CD14-positive monocyte (primary cell): ENCODE data around the gene STARD13. TPM values are rescaled to one million over a fixed set of nuclear protein-coding genes. Genes with fewer than 3 reads are reported as not detected.

Experiments
- DNase-seq, 3 donors: peaks; one replicate each; pipeline ENCODE4 v3.0.0-alpha.2; 2011 to 2022
- H2AFZ ChIP-seq: 2 replicates; pipeline ENCODE4 v1.6.0; 2012; ENCODE audit warnings: mild to moderate bottlenecking, low read depth, low read length, inconsistent platforms; ENCODE audit not compliant: insufficient read depth, poor library complexity, severe bottlenecking
- H3K27ac ChIP-seq, 2 donors: 1 replicate in 1 of 2; 2 replicates in 1 of 2; pipeline ENCODE4 v1.5.1; 2012 to 2013; ENCODE audit warnings: low read length in 2 of 2, control low read depth in 1 of 2, inconsistent platforms in 1 of 2, low read depth in 1 of 2, mild to moderate bottlenecking in 1 of 2
- H3K27me3 ChIP-seq, 2 donors: one replicate each; pipeline versions ENCODE4 v1.6.0 to v1.6.1; 2011 to 2013; ENCODE audit warnings: low read length in 2 of 2; ENCODE audit not compliant: control insufficient read depth in 2 of 2, insufficient read depth in 2 of 2
- H3K36me3 ChIP-seq, 2 donors: replicated peaks in 1 of 2; 1 replicate in 1 of 2; 2 replicates in 1 of 2; pipeline versions ENCODE4 v1.5.1 to v1.6.1; 2012 to 2013; ENCODE audit warnings: low read length in 2 of 2, control low read depth in 1 of 2, inconsistent platforms in 1 of 2, mild to moderate bottlenecking in 1 of 2; ENCODE audit not compliant: insufficient read depth in 2 of 2, control insufficient read depth in 1 of 2
- H3K4me1 ChIP-seq, 2 donors: 1 replicate in 1 of 2; 2 replicates in 1 of 2; pipeline versions ENCODE4 v1.5.1 to v1.6.1; 2012 to 2013; ENCODE audit warnings: low read length in 2 of 2, control low read depth in 1 of 2, inconsistent platforms in 1 of 2, mild to moderate bottlenecking in 1 of 2, moderate library complexity in 1 of 2; ENCODE audit not compliant: insufficient read depth in 2 of 2, control insufficient read depth in 1 of 2
- H3K4me2 ChIP-seq: replicated peaks from 2 replicates; pipeline ENCODE3; 2012; ENCODE audit warnings: low read length, moderate library complexity, mild to moderate bottlenecking; ENCODE audit not compliant: poor library complexity, severe bottlenecking; ENCODE audit errors: extremely low read depth
- H3K4me3 ChIP-seq, 3 experiments: fragments of 200-600 bp in 1 of 3; sonication (generic) in 1 of 3; replicated peaks in 1 of 3; 1 replicate in 2 of 3; 2 replicates in 1 of 3; pipeline ENCODE4 v1.5.1; 2011 to 2013; ENCODE audit warnings: low read length in 3 of 3, mild to moderate bottlenecking in 3 of 3, control low read depth in 2 of 3, low read depth in 2 of 3, inconsistent platforms in 1 of 3, moderate library complexity in 1 of 3
- H3K79me2 ChIP-seq: 2 replicates; pipeline ENCODE4 v1.6.0; 2012; ENCODE audit warnings: mild to moderate bottlenecking, control low read depth, inconsistent platforms, low read length, moderate library complexity; ENCODE audit not compliant: insufficient read depth
- H3K9ac ChIP-seq: 2 replicates; pipeline ENCODE4 v1.6.0; 2017; ENCODE audit warnings: low read length, mild to moderate bottlenecking; ENCODE audit not compliant: insufficient read depth, poor library complexity, severe bottlenecking
- H3K9me3 ChIP-seq, 2 donors: replicated peaks in 1 of 2; 1 replicate in 1 of 2; 2 replicates in 1 of 2; pipeline versions ENCODE4 v1.5.1 to v1.6.1; 2012 to 2013; ENCODE audit warnings: low read length in 2 of 2, control low read depth in 1 of 2; ENCODE audit not compliant: control insufficient read depth in 1 of 2, insufficient read depth in 1 of 2
- H4K20me1 ChIP-seq: 2 replicates; pipeline ENCODE4 v1.6.0; 2012; ENCODE audit warnings: mild to moderate bottlenecking, low read length, control low read depth, moderate library complexity; ENCODE audit not compliant: insufficient read depth
- H3K27ac Mint-ChIP-seq, 7 donors: one replicate each; pipeline ENCODE4 v1.8.0; 2020; ENCODE audit warnings: mild to moderate bottlenecking in 7 of 7, mixed read lengths in 7 of 7, moderate library complexity in 6 of 7, inconsistent platforms in 2 of 7
- H3K27me3 Mint-ChIP-seq, 3 donors: one replicate each; pipeline ENCODE4 v1.8.0; 2021 to 2022; ENCODE audit warnings: low read depth in 3 of 3, mild to moderate bottlenecking in 3 of 3, mixed read lengths in 3 of 3, moderate library complexity in 3 of 3, inconsistent platforms in 1 of 3
- H3K36me3 Mint-ChIP-seq, 2 donors: one replicate each; pipeline ENCODE4 v1.8.0; 2020; ENCODE audit warnings: mixed read lengths in 2 of 2, inconsistent platforms in 1 of 2, mild to moderate bottlenecking in 1 of 2
- H3K4me1 Mint-ChIP-seq: one replicate; pipeline ENCODE4 v1.8.0; 2020; ENCODE audit warnings: mild to moderate bottlenecking, mixed read lengths
- H3K4me3 Mint-ChIP-seq, 2 donors: one replicate each; pipeline ENCODE4 v1.8.0; 2020; ENCODE audit warnings: mild to moderate bottlenecking in 2 of 2, mixed read lengths in 2 of 2, moderate library complexity in 1 of 2
- H3K9me3 Mint-ChIP-seq, 7 donors: one replicate each; pipeline ENCODE4 v1.8.0; 2020 to 2022; ENCODE audit warnings: mixed read lengths in 7 of 7, mild to moderate bottlenecking in 6 of 7, moderate library complexity in 6 of 7, inconsistent platforms in 2 of 7
- WGBS: methylation state at CpG from one replicate; pipeline ENCODE4 v1.1.5; 2013; ENCODE audit warnings: missing lambda C conversion rate; ENCODE audit not compliant: insufficient coverage; 5-methylcytosine and 5-hydroxymethylcytosine counted together
- intact Hi-C, 2 donors: fragments of 100-400 bp; cut with micrococcal nuclease; formaldehyde crosslinking; loops; one replicate each; pipeline versions ENCODE4 v1.15.0 to v1.15.1; 2023
- polyA plus RNA-seq, 3 donors: library from polyadenylated mRNA; depleted of rRNA in 1 of 3; unstranded in 2 of 3; stranded (reverse) in 1 of 3; fragments of 300-500 nt in 2 of 3; fragments of >200 nt in 1 of 3; fragmentation: Illumina TruSeq in 2 of 3; gene quantifications; 1 replicate in 2 of 3; 2 replicates in 1 of 3; pipeline ENCODE4 v1.2.3, GENCODE V29; 2012 to 2021
- TF ChIP-seq, protein P1 (sequence below): fragments of 200-600 bp; IDR thresholded peaks from one replicate; pipeline ENCODE4 v1.8.0; 2022; ENCODE audit warnings: antibody characterized with exemption, mild to moderate bottlenecking

Gene STARD13
- polyA plus RNA-seq, 3 donors = 0.37 to 0.69 (median 0.60) TPM

DNA sequence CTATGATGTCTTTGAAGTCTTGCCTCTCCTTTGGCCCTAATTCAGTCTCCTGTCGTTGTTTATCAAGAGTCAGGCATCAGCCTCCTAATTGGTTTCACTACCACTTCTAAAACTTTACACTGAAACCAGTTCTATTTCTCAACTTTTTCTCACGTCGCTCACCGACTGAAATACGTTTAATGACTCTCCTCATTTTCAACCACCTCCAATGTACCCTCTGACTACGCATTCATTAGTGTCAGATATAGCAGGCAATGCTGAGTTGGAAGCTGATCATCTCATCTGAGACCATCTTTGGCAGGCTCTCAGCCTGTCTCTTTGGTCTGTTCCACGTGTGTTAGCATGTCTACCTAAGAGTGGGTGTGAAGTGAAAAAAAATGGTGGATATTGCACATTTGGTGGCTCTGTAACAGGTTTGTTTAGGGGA lies 141.2 kb downstream of the STARD13 start:
- Mint-ChIP-seq H3K27me3 (peaks cover 0 to 2% (median 0%) of the 10 kb centered on the region in 3 donors), H3K9me3 (peaks cover 0 to 18% (median 5%) of the 10 kb centered on the region in 7 donors), H3K4me1 (no peaks in the 10 kb centered on the region), H3K4me3 (no peak overlapping the region), H3K27ac (no peak overlapping the region), H3K36me3 (no peaks in the 10 kb centered on the region)
- no peaks in the 10 kb centered on the region for H3K79me2 ChIP-seq
- TF ChIP-seq, protein P1, sequence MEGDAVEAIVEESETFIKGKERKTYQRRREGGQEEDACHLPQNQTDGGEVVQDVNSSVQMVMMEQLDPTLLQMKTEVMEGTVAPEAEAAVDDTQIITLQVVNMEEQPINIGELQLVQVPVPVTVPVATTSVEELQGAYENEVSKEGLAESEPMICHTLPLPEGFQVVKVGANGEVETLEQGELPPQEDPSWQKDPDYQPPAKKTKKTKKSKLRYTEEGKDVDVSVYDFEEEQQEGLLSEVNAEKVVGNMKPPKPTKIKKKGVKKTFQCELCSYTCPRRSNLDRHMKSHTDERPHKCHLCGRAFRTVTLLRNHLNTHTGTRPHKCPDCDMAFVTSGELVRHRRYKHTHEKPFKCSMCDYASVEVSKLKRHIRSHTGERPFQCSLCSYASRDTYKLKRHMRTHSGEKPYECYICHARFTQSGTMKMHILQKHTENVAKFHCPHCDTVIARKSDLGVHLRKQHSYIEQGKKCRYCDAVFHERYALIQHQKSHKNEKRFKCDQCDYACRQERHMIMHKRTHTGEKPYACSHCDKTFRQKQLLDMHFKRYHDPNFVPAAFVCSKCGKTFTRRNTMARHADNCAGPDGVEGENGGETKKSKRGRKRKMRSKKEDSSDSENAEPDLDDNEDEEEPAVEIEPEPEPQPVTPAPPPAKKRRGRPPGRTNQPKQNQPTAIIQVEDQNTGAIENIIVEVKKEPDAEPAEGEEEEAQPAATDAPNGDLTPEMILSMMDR = no peak
- H2AFZ ChIP-seq = no peak overlapping the region
- intact Hi-C loops = no loop called here
- WGBS = 89% methylated on average over 4 of the region's 7 CpGs
- no peak overlapping the region for H3K4me3 ChIP-seq
- H3K27ac ChIP-seq = no peak overlapping the region
- no peaks in the 10 kb centered on the region for H3K27me3 ChIP-seq
- H3K4me1 ChIP-seq = no peaks in the 10 kb centered on the region
- H3K9ac ChIP-seq = no peak overlapping the region
- H3K4me2 ChIP-seq = no peak overlapping the region
- no peaks in the 10 kb centered on the region for H3K36me3 ChIP-seq
- DNase-seq = no peak
- H4K20me1 ChIP-seq = no peaks in the 10 kb centered on the region
- no peaks in the 10 kb centered on the region for H3K9me3 ChIP-seq

- H3K9ac ChIP-seq = no peak overlapping the region
- intact Hi-C loops = no loop called here
- H3K9me3 ChIP-seq = peaks cover 0 to 8% of the 10 kb centered on the region in 2 donors
- no peaks in the 10 kb centered on the region for H3K27me3 ChIP-seq
- H3K36me3 Mint-ChIP-seq = peaks cover 0 to under 1% of the 10 kb centered on the region in 2 donors
- no peaks in the 10 kb centered on the region for H3K79me2 ChIP-seq
- H3K9me3 Mint-ChIP-seq = peaks cover 6 to 24% (median 10%) of the 10 kb centered on the region in 7 donors
- WGBS = 100% methylated on average over 4 of the region's 7 CpGs
- TF ChIP-seq, protein P1 = no peak
- H2AFZ ChIP-seq = no peak overlapping the region
- no peak overlapping the region for H3K27ac Mint-ChIP-seq
- H3K4me1 Mint-ChIP-seq = no peaks in the 10 kb centered on the region
- no peak overlapping the region for H3K4me2 ChIP-seq
- no peak for DNase-seq
- no peak overlapping the region for H3K4me3 Mint-ChIP-seq
- H3K36me3 ChIP-seq = no peaks in the 10 kb centered on the region
- H3K27me3 Mint-ChIP-seq = peaks cover 0 to 2% (median 0%) of the 10 kb centered on the region in 3 donors
- H3K27ac ChIP-seq = no peak overlapping the region
- no peaks in the 10 kb centered on the region for H4K20me1 ChIP-seq
- no peaks in the 10 kb centered on the region for H3K4me1 ChIP-seq
- no peak overlapping the region for H3K4me3 ChIP-seq
Observed at GRCh38 chr13:33139780-33140535, 145.6 kb downstream of the STARD13 start.
